ENCODE data around the gene ADGRD1.

The ADGRD1 gene

DNA sequence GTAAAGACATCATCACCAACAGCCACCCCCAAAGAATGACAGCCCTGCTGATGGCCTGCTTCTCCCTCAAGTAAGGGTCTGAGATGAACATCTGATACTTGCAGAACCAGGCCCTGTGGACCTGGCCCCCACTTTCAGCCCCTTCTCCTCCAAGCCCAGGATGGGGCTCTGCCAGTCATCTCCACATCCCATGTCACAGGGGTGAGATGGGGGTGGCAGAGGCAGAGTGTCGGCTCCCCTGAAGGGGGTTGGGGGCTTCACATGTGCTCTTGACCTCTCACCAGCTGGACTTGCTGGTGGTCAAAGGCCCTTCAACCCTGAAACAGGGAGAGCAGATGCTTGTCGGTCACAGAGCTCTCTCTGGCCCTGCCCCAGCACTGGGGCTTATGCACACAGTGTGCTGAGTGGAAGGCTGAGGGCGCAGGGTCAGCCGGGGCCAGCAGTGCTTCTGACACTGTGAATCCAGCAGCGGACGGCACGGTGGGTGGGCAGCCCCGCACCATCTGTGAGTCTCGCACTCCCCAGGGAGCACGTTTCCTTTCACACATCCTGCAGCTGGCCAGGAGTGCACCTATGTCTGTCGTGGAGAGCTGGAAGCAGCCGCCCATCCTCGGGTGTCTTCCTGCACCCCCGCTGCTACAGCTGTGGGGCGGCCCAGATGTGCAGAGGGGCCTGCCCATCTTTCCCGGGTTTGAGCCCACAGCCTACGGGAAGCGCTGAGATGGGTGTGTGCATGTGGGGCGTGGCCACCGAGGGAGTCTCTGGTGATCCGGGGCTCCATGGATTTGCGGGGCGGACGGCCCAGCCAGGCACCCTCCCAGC is 94.3 kb downstream of the ADGRD1 start:
- H2BK120ac ChIP-seq (ENCODE audit: low read depth, low read length): no peak overlapping the region
- H3K18ac ChIP-seq (ENCODE audit: low read depth in 1 of 2, low read length in 2 of 2): no peak overlapping the region
- H2BK5ac ChIP-seq (ENCODE audit: low read depth, low read length, poor library complexity, severe bottlenecking): no peak overlapping the region
- H3K27me3 ChIP-seq (ENCODE audit: control insufficient read depth in 1 of 2, insufficient read depth in 1 of 2, low read length in 2 of 2): peaks cover 0 to 12% of the 10 kb centered on the region in 2 experiments
- no peak for DNase-seq
- H3K23ac ChIP-seq (ENCODE audit: low read length in 2 of 2): no peak overlapping the region
- WGBS: 71% methylated on average over 24 of the region's 24 CpGs
- H3K79me1 ChIP-seq (replicated peaks; ENCODE audit: low read length, poor library complexity, severe bottlenecking): no peaks in the 10 kb centered on the region
- H3K9ac ChIP-seq (ENCODE audit: low read length): no peak overlapping the region
- no peak overlapping the region for H2AK5ac ChIP-seq (ENCODE audit: low read length, severe bottlenecking)
- no peak overlapping the region for H3K27ac ChIP-seq (ENCODE audit: low read length, poor library complexity, severe bottlenecking)
- no peak overlapping the region for H3K14ac ChIP-seq (ENCODE audit: low read length in 2 of 2)
- no peak overlapping the region for H2BK15ac ChIP-seq (ENCODE audit: low read depth, poor library complexity, severe bottlenecking)
- no peak overlapping the region for H2AFZ ChIP-seq (ENCODE audit: low read depth, low read length)
- peak overlapping the region in 1 of 2 experiments; percentile 7 for H3K4me3 ChIP-seq (ENCODE audit: insufficient read depth in 1 of 2, low read depth in 1 of 2, low read length in 2 of 2)
- H3K4ac ChIP-seq (ENCODE audit: low read depth in 1 of 2, low read length in 2 of 2): no peak overlapping the region
- H3K4me2 ChIP-seq (ENCODE audit: low read length, poor library complexity, severe bottlenecking): no peak overlapping the region
- H3K36me3 ChIP-seq (ENCODE audit: control insufficient read depth in 1 of 2, insufficient read depth in 2 of 2, low read depth in 1 of 2, low read length in 2 of 2): no peaks in the 10 kb centered on the region
- no peak overlapping the region for H4K91ac ChIP-seq (ENCODE audit: low read length)
- no peaks in the 10 kb centered on the region for H3K9me3 ChIP-seq (ENCODE audit: control insufficient read depth, low read length)
- H3K4me1 ChIP-seq (ENCODE audit: control insufficient read depth, insufficient read depth, low read depth, low read length): no peaks in the 10 kb centered on the region
- no peak overlapping the region for H2BK12ac ChIP-seq (ENCODE audit: low read length in 2 of 2)
- H4K8ac ChIP-seq (ENCODE audit: low read length): no peak overlapping the region

DNA sequence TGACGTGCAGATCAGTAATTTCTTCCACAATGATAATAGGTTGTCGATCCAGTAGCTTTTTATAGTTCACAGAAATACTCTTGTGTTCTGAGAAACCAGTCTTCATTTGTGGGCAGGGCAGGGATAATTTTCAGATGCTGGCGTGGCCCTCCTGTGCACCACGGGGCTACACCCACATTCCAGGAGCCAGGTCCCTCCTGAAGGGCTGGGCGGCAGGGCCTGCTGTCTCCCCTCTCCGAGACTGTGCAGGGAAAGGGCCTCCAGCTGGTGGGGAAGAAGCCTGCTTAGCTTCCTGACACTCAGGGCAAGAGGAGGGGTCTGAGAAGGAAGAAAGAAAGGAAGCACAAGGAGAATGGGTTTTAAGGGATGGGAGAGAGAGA is 94.9 kb downstream of the ADGRD1 start:
- H3K14ac ChIP-seq (ENCODE audit: low read length in 2 of 2): no peak overlapping the region
- no peak overlapping the region for H3K9ac ChIP-seq (ENCODE audit: low read length)
- no peak overlapping the region for H2BK5ac ChIP-seq (ENCODE audit: low read depth, low read length, poor library complexity, severe bottlenecking)
- WGBS: 79% methylated on average over 6 of the region's 6 CpGs
- H3K36me3 ChIP-seq (ENCODE audit: control insufficient read depth in 1 of 2, insufficient read depth in 2 of 2, low read depth in 1 of 2, low read length in 2 of 2): no peaks in the 10 kb centered on the region
- no peak overlapping the region for H2AK5ac ChIP-seq (ENCODE audit: low read length, severe bottlenecking)
- H3K4me2 ChIP-seq (ENCODE audit: low read length, poor library complexity, severe bottlenecking): no peak overlapping the region
- H2BK12ac ChIP-seq (ENCODE audit: low read length in 2 of 2): no peak overlapping the region
- H2BK120ac ChIP-seq (ENCODE audit: low read depth, low read length): no peak overlapping the region
- H3K4ac ChIP-seq (ENCODE audit: low read depth in 1 of 2, low read length in 2 of 2): no peak overlapping the region
- no peak overlapping the region for H2AFZ ChIP-seq (ENCODE audit: low read depth, low read length)
- DNase-seq: no peak
- no peaks in the 10 kb centered on the region for H3K4me1 ChIP-seq (ENCODE audit: control insufficient read depth, insufficient read depth, low read depth, low read length)
- H3K27ac ChIP-seq (ENCODE audit: low read length, poor library complexity, severe bottlenecking): no peak overlapping the region
- H4K8ac ChIP-seq (ENCODE audit: low read length): no peak overlapping the region
- no peak overlapping the region for H3K23ac ChIP-seq (ENCODE audit: low read length in 2 of 2)
- H3K9me3 ChIP-seq (ENCODE audit: control insufficient read depth, low read length): no peaks in the 10 kb centered on the region
- H3K4me3 ChIP-seq (ENCODE audit: insufficient read depth in 1 of 2, low read depth in 1 of 2, low read length in 2 of 2): no peak overlapping the region
- no peak overlapping the region for H3K18ac ChIP-seq (ENCODE audit: low read depth in 1 of 2, low read length in 2 of 2)
- H3K79me1 ChIP-seq (replicated peaks; ENCODE audit: low read length, poor library complexity, severe bottlenecking): no peaks in the 10 kb centered on the region
- H3K27me3 ChIP-seq (ENCODE audit: control insufficient read depth in 1 of 2, insufficient read depth in 1 of 2, low read length in 2 of 2): peaks cover 0 to 12% of the 10 kb centered on the region in 2 experiments
- H2BK15ac ChIP-seq (ENCODE audit: low read depth, poor library complexity, severe bottlenecking): no peak overlapping the region
- no peak overlapping the region for H4K91ac ChIP-seq (ENCODE audit: low read length)

DNA sequence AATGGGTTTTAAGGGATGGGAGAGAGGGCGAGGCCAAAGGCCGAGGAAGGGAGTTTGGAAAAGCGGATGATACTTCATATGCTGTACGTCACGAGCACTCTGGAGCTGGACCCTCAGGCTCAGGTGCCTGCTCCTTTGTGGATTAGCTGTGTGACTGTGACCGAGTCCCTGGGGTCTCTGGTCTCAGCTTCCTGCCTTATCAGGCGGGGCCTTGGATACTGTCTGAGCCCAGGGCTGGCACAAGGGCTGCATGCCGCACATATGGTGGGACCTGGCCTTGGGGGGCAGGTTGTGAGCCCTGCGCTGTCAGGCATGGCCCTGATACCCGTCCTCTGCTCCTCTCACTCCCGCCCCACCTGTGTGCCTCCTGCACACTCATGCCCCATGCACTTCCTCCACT is 95.3 kb downstream of the ADGRD1 start:
- Histone ChIP-seq H2BK15ac (ENCODE audit: low read depth, poor library complexity, severe bottlenecking) (no peak overlapping the region), H3K23ac (ENCODE audit: low read length in 2 of 2) (no peak overlapping the region), H3K27me3 (ENCODE audit: control insufficient read depth in 1 of 2, insufficient read depth in 1 of 2, low read length in 2 of 2) (peaks cover 0 to 12% of the 10 kb centered on the region in 2 experiments), H2BK12ac (ENCODE audit: low read length in 2 of 2) (no peak overlapping the region), H3K4ac (ENCODE audit: low read depth in 1 of 2, low read length in 2 of 2) (no peak overlapping the region), H2BK5ac (ENCODE audit: low read depth, low read length, poor library complexity, severe bottlenecking) (no peak overlapping the region), H3K4me2 (ENCODE audit: low read length, poor library complexity, severe bottlenecking) (no peak overlapping the region), H2BK120ac (ENCODE audit: low read depth, low read length) (no peak overlapping the region), H3K18ac (ENCODE audit: low read depth in 1 of 2, low read length in 2 of 2) (no peak overlapping the region), H3K4me1 (ENCODE audit: control insufficient read depth, insufficient read depth, low read depth, low read length) (no peaks in the 10 kb centered on the region), H2AFZ (ENCODE audit: low read depth, low read length) (no peak overlapping the region), H3K9me3 (ENCODE audit: control insufficient read depth, low read length) (no peaks in the 10 kb centered on the region), H3K79me1 (replicated peaks; ENCODE audit: low read length, poor library complexity, severe bottlenecking) (no peaks in the 10 kb centered on the region), H4K91ac (ENCODE audit: low read length) (no peak overlapping the region), H3K9ac (ENCODE audit: low read length) (no peak overlapping the region), H4K8ac (ENCODE audit: low read length) (no peak overlapping the region), H3K4me3 (ENCODE audit: insufficient read depth in 1 of 2, low read depth in 1 of 2, low read length in 2 of 2) (no peak overlapping the region), H3K14ac (ENCODE audit: low read length in 2 of 2) (no peak overlapping the region), H2AK5ac (ENCODE audit: low read length, severe bottlenecking) (no peak overlapping the region), H3K27ac (ENCODE audit: low read length, poor library complexity, severe bottlenecking) (no peak overlapping the region), H3K36me3 (ENCODE audit: control insufficient read depth in 1 of 2, insufficient read depth in 2 of 2, low read depth in 1 of 2, low read length in 2 of 2) (no peaks in the 10 kb centered on the region)
- no peak for DNase-seq
- 81% methylated on average over 11 of the region's 11 CpGs for WGBS

DNA sequence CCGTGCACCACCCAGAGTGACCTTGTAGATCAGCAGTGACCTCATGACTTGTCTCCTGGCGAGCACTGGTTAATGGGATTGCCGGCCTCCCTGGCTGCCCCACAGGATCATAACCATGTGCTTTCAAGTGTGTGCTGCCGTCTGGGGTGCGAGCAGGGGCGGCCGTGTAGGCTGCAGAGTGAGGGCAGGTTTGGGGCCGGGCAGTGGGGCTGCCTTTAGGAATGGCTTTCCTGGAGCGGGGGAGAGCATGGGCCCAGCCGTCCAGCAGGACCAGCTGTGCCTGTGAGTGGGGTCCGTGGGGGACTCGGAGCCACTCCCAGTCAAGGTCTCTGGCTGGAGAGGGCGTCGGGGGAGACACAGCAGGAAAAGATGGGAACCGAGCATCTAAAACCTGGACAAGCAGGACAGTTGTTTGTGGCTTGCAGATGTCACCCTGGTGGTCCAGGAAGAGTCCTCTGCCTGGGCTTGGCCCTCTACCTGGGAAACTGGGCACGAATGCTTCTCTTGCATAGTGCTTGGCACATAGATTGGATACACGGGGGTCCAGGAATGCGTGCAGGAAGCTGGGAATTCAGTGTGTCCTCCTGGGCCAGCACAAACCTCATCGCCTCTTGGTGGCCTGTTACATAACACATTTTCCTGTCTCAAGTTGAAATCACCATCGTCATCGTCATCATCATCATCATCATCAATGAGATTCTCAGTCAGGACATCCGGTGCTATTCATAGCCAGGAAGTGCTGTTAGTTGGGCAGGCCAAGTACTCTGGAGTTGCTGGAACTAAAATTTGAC is 96.0 kb downstream of the ADGRD1 start:
- Histone ChIP-seq H3K27me3 (ENCODE audit: control insufficient read depth in 1 of 2, insufficient read depth in 1 of 2, low read length in 2 of 2) (peaks cover 0 to 12% of the 10 kb centered on the region in 2 experiments), H3K27ac (ENCODE audit: low read length, poor library complexity, severe bottlenecking) (no peak overlapping the region), H2BK120ac (ENCODE audit: low read depth, low read length) (no peak overlapping the region), H2AFZ (ENCODE audit: low read depth, low read length) (no peak overlapping the region), H3K14ac (ENCODE audit: low read length in 2 of 2) (no peak overlapping the region), H2BK5ac (ENCODE audit: low read depth, low read length, poor library complexity, severe bottlenecking) (no peak overlapping the region), H4K8ac (ENCODE audit: low read length) (no peak overlapping the region), H3K23ac (ENCODE audit: low read length in 2 of 2) (no peak overlapping the region), H4K91ac (ENCODE audit: low read length) (no peak overlapping the region), H3K4me2 (ENCODE audit: low read length, poor library complexity, severe bottlenecking) (no peak overlapping the region), H3K4me3 (ENCODE audit: insufficient read depth in 1 of 2, low read depth in 1 of 2, low read length in 2 of 2) (no peak overlapping the region), H3K36me3 (ENCODE audit: control insufficient read depth in 1 of 2, insufficient read depth in 2 of 2, low read depth in 1 of 2, low read length in 2 of 2) (no peaks in the 10 kb centered on the region), H2AK5ac (ENCODE audit: low read length, severe bottlenecking) (no peak overlapping the region), H3K79me1 (replicated peaks; ENCODE audit: low read length, poor library complexity, severe bottlenecking) (no peaks in the 10 kb centered on the region), H2BK12ac (ENCODE audit: low read length in 2 of 2) (no peak overlapping the region), H3K9ac (ENCODE audit: low read length) (no peak overlapping the region), H3K4me1 (ENCODE audit: control insufficient read depth, insufficient read depth, low read depth, low read length) (no peaks in the 10 kb centered on the region), H3K4ac (ENCODE audit: low read depth in 1 of 2, low read length in 2 of 2) (no peak overlapping the region), H3K18ac (ENCODE audit: low read depth in 1 of 2, low read length in 2 of 2) (no peak overlapping the region), H3K9me3 (ENCODE audit: control insufficient read depth, low read length) (no peaks in the 10 kb centered on the region), H2BK15ac (ENCODE audit: low read depth, poor library complexity, severe bottlenecking) (no peak overlapping the region)
- WGBS: 76% methylated on average over 21 of the region's 22 CpGs
- DNase-seq: no peak
